GF-D8 (cell line): ENCODE measurements around the gene COTL1.

Experiments
- DNase-seq: peaks from one replicate; lab custom pipeline; 2025; lab: John Stamatoyannopoulos, UW

COTL1 gene

GRCh38 chr16:84548971-84549844 is 68.7 kb downstream of the COTL1 start:
- no peak for DNase-seq

GRCh38 chr16:84548508-84548907 is 69.4 kb downstream of the COTL1 start:
- DNase-seq = no peak

- no peak for DNase-seq
These were observed 70.3 kb downstream of the COTL1 start for GRCh38 chr16:84547546-84548061.

- DNase-seq = no peak
These were observed 71.0 kb downstream of the COTL1 start for GRCh38 chr16:84546669-84547545.

- no peak for DNase-seq
These were observed 72.7 kb downstream of the COTL1 start for GRCh38 chr16:84545114-84545737.

- DNase-seq = no peak
These were observed 73.7 kb downstream of the COTL1 start for GRCh38 chr16:84544031-84544773.

- DNase-seq = no peak
These were observed 74.6 kb downstream of the COTL1 start for GRCh38 chr16:84543253-84543652.

- no peak for DNase-seq
These were observed 75.7 kb downstream of the COTL1 start for GRCh38 chr16:84541999-84542817.

GRCh38 chr16:84540194-84540593 is 77.7 kb downstream of the COTL1 start:
- DNase-seq = no peak

GRCh38 chr16:84538222-84538840 is 79.5 kb downstream of the COTL1 start:
- no peak for DNase-seq

- DNase-seq = no peak
These were observed 80.3 kb downstream of the COTL1 start for GRCh38 chr16:84537491-84538151.

- no peak for DNase-seq
These were observed 82.0 kb downstream of the COTL1 start for GRCh38 chr16:84535851-84536250.

- no peak for DNase-seq
These were observed 82.5 kb downstream of the COTL1 start for GRCh38 chr16:84535408-84535807.

- DNase-seq = no peak
These were observed 83.1 kb downstream of the COTL1 start for GRCh38 chr16:84534815-84535214.

- DNase-seq = no peak
These were observed 84.9 kb downstream of the COTL1 start for GRCh38 chr16:84532855-84533486.

- DNase-seq = no peak
These were observed 85.6 kb downstream of the COTL1 start for GRCh38 chr16:84532291-84532724.

GRCh38 chr16:84531671-84532111 is 86.2 kb downstream of the COTL1 start:
- DNase-seq = no peak

GRCh38 chr16:84530590-84530989 is 87.3 kb downstream of the COTL1 start:
- no peak for DNase-seq

GRCh38 chr16:84529607-84530006 is 88.3 kb downstream of the COTL1 start:
- no peak for DNase-seq
